Bronchial epithelial cell (primary cell): Measurements from ENCODE around the gene VTI1A. TPM values are rescaled to one million over a fixed set of nuclear protein-coding genes. Genes with fewer than 3 reads are reported as not detected.

Experiments
- DNase-seq: peaks from one replicate; pipeline ENCODE4 v3.0.0-alpha.2; 2010; ENCODE audit warnings: low read depth
- FAIRE-seq: peaks from 2 replicates; lab custom pipeline; 2011; peaks lifted over from hg19 to GRCh38; lab: Jason Lieb, UNC
- H3K27me3 ChIP-seq: 2 replicates; pipeline ENCODE4 v1.5.1; 2011; ENCODE audit warnings: low read length; ENCODE audit not compliant: control insufficient read depth, insufficient read depth
- H3K36me3 ChIP-seq: 2 replicates; pipeline ENCODE4 v1.5.1; 2011; ENCODE audit warnings: low read length; ENCODE audit not compliant: control insufficient read depth, insufficient read depth
- H3K4me3 ChIP-seq: 2 replicates; pipeline ENCODE4 v1.5.1; 2011; ENCODE audit warnings: mild to moderate bottlenecking, low read depth, low read length, control low read depth
- CTCF ChIP-seq: IDR thresholded peaks from 2 replicates; pipeline ENCODE4 v1.5.1; 2011; ENCODE audit warnings: mild to moderate bottlenecking, moderate library complexity, low read length, control low read depth, inconsistent platforms; ENCODE audit not compliant: insufficient read depth, severe bottlenecking
- total RNA-seq: library from RNA; depleted of rRNA; stranded (reverse); fragments of >200 nt; gene quantifications from 2 replicates; pipeline ENCODE4 v1.2.1, GENCODE V29; 2014

Gene VTI1A
- total RNA-seq, 1 donor from 2014 or later, result 36.6 TPM

GRCh38 chr10:112700215-112700671 is 253.2 kb downstream of the VTI1A start:
- no peak for TF ChIP-seq CTCF
- FAIRE-seq (no peak), DNase-seq (no peak)
- H3K4me3 ChIP-seq, result no peak overlapping the region
- H3K36me3 ChIP-seq, result no peaks in the 10 kb centered on the region
- no peaks in the 10 kb centered on the region for H3K27me3 ChIP-seq

DNA sequence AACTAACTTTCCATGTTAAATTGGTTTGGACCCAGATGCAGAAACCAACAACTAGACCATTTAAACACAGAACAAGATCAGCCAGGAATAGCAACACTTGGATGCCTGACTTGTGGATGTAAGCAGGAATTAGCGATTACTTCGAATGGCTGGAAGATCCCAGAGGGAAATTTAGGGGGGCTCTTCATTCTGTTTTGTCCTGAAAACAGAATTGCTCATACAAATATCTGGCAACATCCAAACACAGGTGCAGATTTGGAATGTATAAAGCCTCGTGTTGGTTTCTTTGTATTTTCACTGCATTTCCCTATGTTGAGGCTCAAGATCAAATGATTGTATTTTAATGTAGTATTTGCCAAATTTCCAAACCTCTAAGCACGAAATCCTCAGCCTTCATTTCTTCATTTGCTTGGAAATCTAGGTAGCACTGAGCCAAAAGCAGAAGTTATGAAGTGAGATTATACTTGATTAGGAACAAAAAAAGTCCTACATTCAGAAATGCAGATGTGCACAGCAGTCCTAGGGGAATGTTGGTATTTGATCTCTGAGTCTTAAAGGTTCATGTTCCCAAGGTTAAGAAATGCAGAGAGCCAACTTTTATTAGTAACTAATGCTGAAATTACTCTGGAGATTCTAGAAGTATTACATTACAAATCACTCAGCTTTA is 254.3 kb downstream of the VTI1A start:
- Histone ChIP-seq H3K4me3 (no peak overlapping the region), H3K36me3 (no peaks in the 10 kb centered on the region), H3K27me3 (no peaks in the 10 kb centered on the region)
- no peak for FAIRE-seq
- no peak for DNase-seq
- TF ChIP-seq CTCF, result no peak

DNA sequence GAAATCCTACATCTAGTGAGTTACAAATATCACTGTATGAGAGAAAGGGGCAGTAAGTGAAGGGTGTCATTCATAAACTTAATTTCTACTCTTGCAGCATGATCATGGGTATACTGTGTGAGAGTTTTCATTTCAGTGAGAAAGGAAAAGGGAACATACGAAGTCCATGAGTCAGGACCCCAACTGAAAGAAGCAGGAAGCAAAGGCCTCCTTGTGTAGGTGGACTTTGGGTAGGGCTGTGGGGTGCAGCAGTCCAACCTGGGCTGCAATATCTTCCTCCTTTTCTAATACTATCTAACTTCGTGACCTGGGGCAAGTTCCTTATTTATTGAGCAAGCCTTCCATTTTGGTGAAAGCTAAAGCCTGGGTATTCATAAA is 254.9 kb downstream of the VTI1A start:
- no peaks in the 10 kb centered on the region for H3K36me3 ChIP-seq
- H3K4me3 ChIP-seq, result no peak overlapping the region
- DNase-seq (no peak), FAIRE-seq (peak; percentile 7)
- no peaks in the 10 kb centered on the region for H3K27me3 ChIP-seq
- TF ChIP-seq CTCF, result no peak

DNA sequence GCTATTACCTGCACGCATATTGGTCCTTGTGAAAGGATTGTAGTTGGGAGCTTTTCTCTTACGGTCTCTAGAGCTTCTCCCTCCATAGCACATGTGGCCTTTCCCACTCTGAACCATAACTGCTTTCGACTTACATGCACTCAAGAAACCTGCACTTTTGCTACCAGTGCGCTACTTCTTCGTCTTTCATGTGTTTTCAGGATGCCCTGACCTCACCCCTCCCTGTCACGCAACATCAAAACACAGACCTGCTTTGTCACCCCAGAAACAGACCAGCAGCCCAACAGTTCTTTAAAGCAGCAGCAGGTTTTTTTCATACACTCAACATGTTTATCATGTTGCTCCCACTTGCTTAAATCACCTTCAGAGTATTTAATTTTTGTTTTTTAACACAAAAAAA is 259.6 kb downstream of the VTI1A start:
- FAIRE-seq, result no peak
- H3K27me3 ChIP-seq, result no peaks in the 10 kb centered on the region

DNA sequence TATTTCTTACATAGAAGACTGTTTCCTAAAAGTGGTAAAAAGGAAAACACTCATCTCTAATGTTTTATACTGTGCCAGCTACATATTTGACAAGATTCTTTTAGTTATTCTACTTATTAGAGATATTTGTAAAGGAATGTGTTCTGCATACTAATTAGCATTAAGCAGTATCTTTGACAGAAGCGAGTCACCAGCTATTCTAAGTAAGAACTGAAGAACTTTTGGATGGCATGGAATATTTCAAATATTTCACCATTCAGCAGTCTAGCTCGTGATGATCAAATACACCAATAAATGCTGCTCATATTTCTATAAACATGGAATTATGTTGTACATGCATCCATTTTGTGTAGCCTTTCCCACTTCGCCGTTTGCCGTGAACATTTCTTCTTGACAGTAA is 261.4 kb downstream of the VTI1A start:
- no peak for TF ChIP-seq CTCF
- DNase-seq, result no peak
- no peak for FAIRE-seq
- Histone ChIP-seq H3K4me3 (no peak overlapping the region), H3K36me3 (no peaks in the 10 kb centered on the region), H3K27me3 (no peaks in the 10 kb centered on the region)

More for the DNA sequence above, 259.6 kb downstream of the VTI1A start:
- no peak overlapping the region for H3K4me3 ChIP-seq
- no peak for TF ChIP-seq CTCF
- no peaks in the 10 kb centered on the region for H3K36me3 ChIP-seq
- no peak for DNase-seq

GRCh38 chr10:112710528-112710927 is 263.5 kb downstream of the VTI1A start:
- no peak for FAIRE-seq
- Histone ChIP-seq H3K4me3 (no peak overlapping the region), H3K36me3 (no peaks in the 10 kb centered on the region), H3K27me3 (no peaks in the 10 kb centered on the region)
- no peak for DNase-seq
- TF ChIP-seq CTCF, result no peak
